OCI-M1 (cell line): ENCODE results near the gene DFFB.

ENCODE experiments used
- DNase-seq: peaks from one replicate; lab custom pipeline; 2025; lab: John Stamatoyannopoulos, UW

DFFB gene

GRCh38 chr1:3926956-3927355, 69.7 kb downstream of the DFFB start:
- no peak for DNase-seq

GRCh38 chr1:3928586-3928985, 71.3 kb downstream of the DFFB start:
- no peak for DNase-seq

GRCh38 chr1:3929126-3929525, 71.8 kb downstream of the DFFB start:
- no peak for DNase-seq

- no peak for DNase-seq
Measured at GRCh38 chr1:3930301-3931006, 73.2 kb downstream of the DFFB start.

- no peak for DNase-seq
Measured at GRCh38 chr1:3931007-3931912, 74.0 kb downstream of the DFFB start.

- no peak for DNase-seq
Measured at GRCh38 chr1:3932156-3932919, 75.1 kb downstream of the DFFB start.
